Adrenal gland (tissue), 12 donors: ENCODE data around the gene KRT80. TPM values are rescaled to one million over a fixed set of nuclear protein-coding genes. Genes with fewer than 3 reads are reported as not detected.

Experiments
- DNase-seq, 7 donors: peaks; one replicate each; pipeline ENCODE4 v3.0.0-alpha.2; 2019 to 2020
- H3K27ac ChIP-seq, 5 donors: fragments of 200-600 bp; sonication (generic) in 4 of 5; 1 replicate in 3 of 5; 2 replicates in 2 of 5; pipeline versions ENCODE4 v1.5.1 to v1.8.0; 2016 to 2020; ENCODE audit warnings: mild to moderate bottlenecking in 1 of 5
- H3K27me3 ChIP-seq: fragments of 200-600 bp; 2 replicates; pipeline ENCODE4 v1.8.0; 2021
- H3K36me3 ChIP-seq, 2 donors: fragments of 200-600 bp; replicated peaks in 1 of 2; 1 replicate in 1 of 2; 2 replicates in 1 of 2; pipeline versions ENCODE4 v1.5.1 to v1.8.0; 2018 to 2022
- H3K4me1 ChIP-seq, 2 donors: fragments of 200-600 bp; replicated peaks in 1 of 2; 1 replicate in 1 of 2; 2 replicates in 1 of 2; pipeline versions ENCODE4 v1.5.1 to v1.8.0; 2018 to 2021
- H3K4me3 ChIP-seq, 4 donors: fragments of 200-600 bp; sonication (generic) in 3 of 4; one replicate each; pipeline ENCODE4 v1.5.1; 2016 to 2018
- H3K9me3 ChIP-seq, 3 donors: fragments of 200-600 bp; sonication (generic) in 1 of 3; replicated peaks in 1 of 3; 1 replicate in 2 of 3; 2 replicates in 1 of 3; pipeline versions ENCODE4 v1.5.1 to v1.8.0; 2016 to 2021
- CTCF ChIP-seq, 6 experiments: fragments of 450-650 bp in 4 of 6; fragments of 200-600 bp in 2 of 6; sonication (generic) in 1 of 6; IDR thresholded peaks; 1 replicate in 5 of 6; 2 replicates in 1 of 6; pipeline versions ENCODE4 v1.5.1 to v1.8.0; 2016 to 2021; ENCODE audit warnings: antibody characterized with exemption in 6 of 6, mild to moderate bottlenecking in 2 of 6, moderate library complexity in 1 of 6
- POLR2A ChIP-seq, 2 donors: fragments of 450-650 bp; IDR thresholded peaks; one replicate each; pipeline ENCODE4 v1.6.1; 2017; ENCODE audit warnings: antibody characterized with exemption in 2 of 2, mild to moderate bottlenecking in 2 of 2, moderate library complexity in 1 of 2
- WGBS, 4 donors: extraction: QIAGEN DNeasy Blood & Tissue Kit in 2 of 4; methylation state at CpG; one replicate each; pipeline versions ENCODE4 v1.1.5 to v1.1.7; 2013 to 2017; 5-methylcytosine and 5-hydroxymethylcytosine counted together
- intact Hi-C, 2 donors: fragments of 100-400 bp; cut with DNase I; formaldehyde crosslinking; loops; one replicate each; pipeline versions ENCODE4 v1.14.1 to v1.15.0; 2022 to 2023
- polyA plus RNA-seq, 3 donors: library from polyadenylated mRNA; stranded (reverse); fragments of 200-250 nt in 2 of 3; fragments of 350-450 nt in 1 of 3; fragmentation: Illumina TruSeq in 1 of 3; extraction: RNeasy Lipid Tissue Mini Kit (QIAGEN cat#74804) in 1 of 3; gene quantifications; one replicate each; pipeline ENCODE4 v1.2.3, GENCODE V29; 2013 to 2014
- total RNA-seq, 9 donors: library from RNA; depleted of rRNA in 4 of 9; stranded (reverse); fragments of >200 nt in 4 of 9; fragments of 120-200 nt in 1 of 9; fragmentation: NEBNext Ultra II Directional in 1 of 9; extraction: Animal tissue kit (Norgen Biotek cat#: 25700) in 1 of 9; gene quantifications; one replicate each; pipeline versions ENCODE4 v1.1.0 to v1.2.4, GENCODE V29; 2013 to 2023
- donor health status: healthy with polysubstance abuse.
- donor health status: Bipolar disorder and iron deficiency.
- donor health status: DM: yes; HTN: yes; CAD: no.
- donor health status: DM: no; HTN: no; CAD: no.
- donor health status: DM: no; HTN: no; CAD: no.
- donor health status: DM: yes; HTN: yes; CAD: no.

KRT80 gene
- total and polyA plus RNA-seq, 12 donors = 0.95 to 14.6 (median 3.8) TPM

- Histone ChIP-seq H3K27ac (peak overlapping the region in 1 of 5 donors; percentile 62), H3K36me3 (no peaks in the 10 kb centered on the region), H3K9me3 (no peaks in the 10 kb centered on the region), H3K4me1 (peaks cover 3 to 5% of the 10 kb centered on the region in 2 donors), H3K27me3 (no peaks in the 10 kb centered on the region), H3K4me3 (no peak overlapping the region)
- intact Hi-C loops = loop anchor here (10.0 kb wide), 2 partner anchors 728 to 838 kb away; no protein-coding TSS in a partner anchor
- TF ChIP-seq POLR2A (IDR thresholded peaks at IDR 0.05) (no peak), CTCF (IDR thresholded peaks at IDR 0.05) (no peak)
- DNase-seq = no peak
- 80 to 100% (median 88%) methylated on average over 2 to 11 of the region's 11 CpGs for WGBS, 4 donors
These were observed 44.9 kb downstream of the KRT80 start for GRCh38 chr12:52146822-52147366.

GRCh38 chr12:52146089-52146821, 45.6 kb downstream of the KRT80 start:
- intact Hi-C loops = loop anchor here (10.0 kb wide), 2 partner anchors 729 to 839 kb away; no protein-coding TSS in a partner anchor
- WGBS, 4 donors = 88 to 93% (median 89%) methylated on average over 5 to 8 of the region's 8 CpGs
- no peak for DNase-seq

GRCh38 chr12:52145228-52146088, 46.4 kb downstream of the KRT80 start:
- DNase-seq = no peak
- TF ChIP-seq CTCF (IDR thresholded peaks at IDR 0.05) = no peak
- no peak for TF ChIP-seq POLR2A (IDR thresholded peaks at IDR 0.05)
- Histone ChIP-seq H3K27me3 (no peaks in the 10 kb centered on the region), H3K4me3 (no peak overlapping the region), H3K27ac (no peak overlapping the region), H3K9me3 (no peaks in the 10 kb centered on the region), H3K4me1 (peaks cover 3 to 5% of the 10 kb centered on the region in 2 donors), H3K36me3 (no peaks in the 10 kb centered on the region)
- intact Hi-C loops = loop anchor here (10.0 kb wide), 2 partner anchors 729 to 839 kb away; no protein-coding TSS in a partner anchor
- 81 to 93% (median 89%) methylated on average over 10 to 18 of the region's 18 CpGs for WGBS, 4 donors

More at GRCh38 chr12:52146089-52146821, 45.6 kb downstream of the KRT80 start:
- TF ChIP-seq CTCF (IDR thresholded peaks at IDR 0.05) (no peak), POLR2A (IDR thresholded peaks at IDR 0.05) (no peak)
- Histone ChIP-seq H3K27ac (peak overlapping the region in 1 of 5 donors; percentile 62), H3K4me1 (peaks cover 3 to 5% of the 10 kb centered on the region in 2 donors), H3K9me3 (no peaks in the 10 kb centered on the region), H3K27me3 (no peaks in the 10 kb centered on the region), H3K4me3 (no peak overlapping the region), H3K36me3 (no peaks in the 10 kb centered on the region)
